Esophagus squamous epithelium (tissue), 5 donors: ENCODE data around the gene COQ8B. TPM values are rescaled to one million over a fixed set of nuclear protein-coding genes. Genes with fewer than 3 reads are reported as not detected.

Experiments used
- DNase-seq: peaks from one replicate; lab custom pipeline; 2025; lab: John Stamatoyannopoulos, UW
- H3K27ac ChIP-seq, 4 donors: fragments of 200-600 bp; sonication (generic); one replicate each; pipeline ENCODE4 v1.5.1; 2016 to 2019; ENCODE audit warnings: mild to moderate bottlenecking in 1 of 4
- H3K27me3 ChIP-seq, 4 donors: fragments of 200-600 bp; sonication (generic); 1 replicate in 3 of 4; 2 replicates in 1 of 4; pipeline versions ENCODE4 v1.5.1 to v1.6.0; 2017 to 2021; ENCODE audit warnings: antibody characterized with exemption in 1 of 4
- H3K36me3 ChIP-seq, 3 donors: fragments of 200-600 bp; sonication (generic); one replicate each; pipeline ENCODE4 v1.5.1; 2016 to 2019
- H3K4me1 ChIP-seq, 3 donors: fragments of 200-600 bp; sonication (generic); one replicate each; pipeline ENCODE4 v1.5.1; 2017 to 2019
- H3K4me3 ChIP-seq, 4 donors: fragments of 200-600 bp; sonication (generic); 1 replicate in 3 of 4; 2 replicates in 1 of 4; pipeline ENCODE4 v1.5.1; 2016 to 2019; ENCODE audit warnings: mild to moderate bottlenecking in 2 of 4, moderate library complexity in 1 of 4
- H3K9me3 ChIP-seq, 3 donors: fragments of 200-600 bp; sonication (generic); one replicate each; pipeline ENCODE4 v1.5.1; 2016 to 2019
- CTCF ChIP-seq, 6 experiments: fragments of 450-650 bp in 4 of 6; fragments of 200-600 bp in 2 of 6; sonication (generic) in 2 of 6; IDR thresholded peaks; one replicate each; pipeline ENCODE4 v1.5.1; 2016 to 2019; ENCODE audit warnings: antibody characterized with exemption in 6 of 6, mild to moderate bottlenecking in 4 of 6, moderate library complexity in 4 of 6
- POLR2A ChIP-seq, 4 donors: fragments of 450-650 bp; IDR thresholded peaks; one replicate each; pipeline ENCODE4 v1.6.1; 2017; ENCODE audit warnings: antibody characterized with exemption in 4 of 4, mild to moderate bottlenecking in 4 of 4, moderate library complexity in 3 of 4
- WGBS, 2 donors: methylation state at CpG; one replicate each; pipeline ENCODE4 v1.1.5; 2018; 5-methylcytosine and 5-hydroxymethylcytosine counted together
- intact Hi-C: fragments of 100-400 bp; cut with DNase I; formaldehyde crosslinking; loops from one replicate; pipeline ENCODE4 v1.15.0; 2022
- total RNA-seq, 4 donors: library from RNA; depleted of rRNA; stranded (reverse); fragments of >200 nt; gene quantifications; one replicate each; pipeline ENCODE4 v1.1.0, GENCODE V29; 2016
- donor health status: DM: yes; HTN: yes; CAD: no.

Gene COQ8B
- total RNA-seq, 4 donors from 2014 or later = 19.3 to 64.1 (median 33.3) TPM

- H3K27me3 ChIP-seq = no peaks in the 10 kb centered on the region
- H3K36me3 ChIP-seq = peaks cover 13 to 98% (median 51%) of the 10 kb centered on the region in 3 donors
- H3K4me3 ChIP-seq = no peak overlapping the region
- peak overlapping the region in 2 of 4 donors; percentile 16 to 44 for H3K27ac ChIP-seq
- H3K9me3 ChIP-seq = no peaks in the 10 kb centered on the region
- WGBS, 2 donors = 58 to 69% methylated on average over 3 of the region's 3 CpGs
- intact Hi-C loops = no loop called here
- no peak for TF ChIP-seq POLR2A (IDR thresholded peaks at IDR 0.05)
- TF ChIP-seq CTCF (IDR thresholded peaks at IDR 0.05) = no peak
- H3K4me1 ChIP-seq = peaks cover 0 to 15% (median 0%) of the 10 kb centered on the region in 3 donors
- DNase-seq = no peak
Observed at GRCh38 chr19:40674291-40674690, 42.4 kb downstream of the COQ8B start.

GRCh38 chr19:40673397-40673796 lies 43.3 kb downstream of the COQ8B start:
- TF ChIP-seq POLR2A (IDR thresholded peaks at IDR 0.05) (no peak), CTCF (IDR thresholded peaks at IDR 0.05) (no peak)
- H3K9me3 ChIP-seq = no peaks in the 10 kb centered on the region
- no peak overlapping the region for H3K27ac ChIP-seq
- DNase-seq = no peak
- H3K27me3 ChIP-seq = no peaks in the 10 kb centered on the region
- intact Hi-C loops = no loop called here
- 100% methylated on average over 1 to 5 of the region's 11 CpGs for WGBS, 2 donors
- H3K36me3 ChIP-seq = peaks cover 13 to 98% (median 49%) of the 10 kb centered on the region in 3 donors
- H3K4me3 ChIP-seq = no peak overlapping the region
- peaks cover 0 to 15% (median 0%) of the 10 kb centered on the region in 3 donors for H3K4me1 ChIP-seq

- 80 to 93% methylated on average over 7 of the region's 7 CpGs for WGBS, 2 donors
- TF ChIP-seq POLR2A (IDR thresholded peaks at IDR 0.05) (no peak), CTCF (IDR thresholded peaks at IDR 0.05) (no peak)
- Histone ChIP-seq H3K4me3 (no peak overlapping the region), H3K27me3 (no peaks in the 10 kb centered on the region), H3K4me1 (peaks cover 0 to 15% (median 0%) of the 10 kb centered on the region in 3 donors), H3K36me3 (peaks cover 16 to 98% (median 43%) of the 10 kb centered on the region in 3 donors), H3K9me3 (no peaks in the 10 kb centered on the region), H3K27ac (no peak overlapping the region)
- DNase-seq = no peak
- intact Hi-C loops = no loop called here
Observed at GRCh38 chr19:40672573-40673299, 44.0 kb downstream of the COQ8B start.

- H3K9me3 ChIP-seq = no peaks in the 10 kb centered on the region
- no peaks in the 10 kb centered on the region for H3K27me3 ChIP-seq
- TF ChIP-seq POLR2A (IDR thresholded peaks at IDR 0.05) = no peak
- no peak for TF ChIP-seq CTCF (IDR thresholded peaks at IDR 0.05)
- H3K4me3 ChIP-seq = no peak overlapping the region
- no peak for DNase-seq
- intact Hi-C loops = no loop called here
- H3K36me3 ChIP-seq = peaks cover 20 to 98% (median 36%) of the 10 kb centered on the region in 3 donors
- H3K27ac ChIP-seq = no peak overlapping the region
- peaks cover 0 to 16% (median 0%) of the 10 kb centered on the region in 3 donors for H3K4me1 ChIP-seq
- 68 to 96% methylated on average over 2 of the region's 2 CpGs for WGBS, 2 donors
Observed at GRCh38 chr19:40672038-40672437, 44.6 kb downstream of the COQ8B start.

GRCh38 chr19:40671404-40671803 lies 45.3 kb downstream of the COQ8B start:
- Histone ChIP-seq H3K9me3 (no peaks in the 10 kb centered on the region), H3K36me3 (peaks cover 20 to 95% (median 32%) of the 10 kb centered on the region in 3 donors), H3K27ac (no peak overlapping the region), H3K27me3 (no peaks in the 10 kb centered on the region), H3K4me1 (peaks cover 0 to 22% (median 5%) of the 10 kb centered on the region in 3 donors), H3K4me3 (no peak overlapping the region)
- no peak for TF ChIP-seq POLR2A (IDR thresholded peaks at IDR 0.05)
- no peak for TF ChIP-seq CTCF (IDR thresholded peaks at IDR 0.05)
- WGBS, 2 donors = 53 to 73% methylated on average over 9 of the region's 9 CpGs
- no peak for DNase-seq
- intact Hi-C loops = no loop called here
